Chondrocyte (in vitro differentiated cells): ENCODE measurements around the gene PRR14. TPM values are rescaled to one million over a fixed set of nuclear protein-coding genes. Genes with fewer than 3 reads are reported as not detected.
A peak's percentile ranks its signal among the peaks of the same experiment; 100 is the strongest.
"Not testable (repeated sequence)": the region's sequence is repeated elsewhere in the genome, so short reads cannot be mapped to it uniquely, and the experiment has no call there.

Experiments
- DNase-seq: peaks from one replicate; pipeline ENCODE4 v3.0.0; 2021; ENCODE audit warnings: mixed read lengths, low spot score
- H3K27ac Mint-ChIP-seq: one replicate; pipeline ENCODE4 v1.8.0; 2021; ENCODE audit warnings: mild to moderate bottlenecking, moderate library complexity, mixed read lengths; ENCODE audit not compliant: unreplicated experiment
- H3K27me3 Mint-ChIP-seq: 2 replicates; pipeline ENCODE4 v1.8.0; 2021; ENCODE audit warnings: low read depth, mixed read lengths
- H3K36me3 Mint-ChIP-seq: 2 replicates; pipeline ENCODE4 v1.8.0; 2021; ENCODE audit warnings: low read depth, mixed read lengths
- H3K4me1 Mint-ChIP-seq: 2 replicates; pipeline ENCODE4 v1.8.0; 2021; ENCODE audit warnings: low read depth, mild to moderate bottlenecking, mixed read lengths
- H3K4me3 Mint-ChIP-seq: one replicate; pipeline ENCODE4 v1.8.0; 2021; ENCODE audit warnings: mild to moderate bottlenecking, moderate library complexity, mixed read lengths; ENCODE audit not compliant: unreplicated experiment
- H3K9me3 Mint-ChIP-seq: 2 replicates; pipeline ENCODE4 v1.8.0; 2021; ENCODE audit warnings: low read depth, mixed read lengths
- CTCF ChIP-seq: fragments of 200-600 bp; sonication (generic); IDR thresholded peaks from 2 replicates; pipeline ENCODE4 v1.5.0; 2021; ENCODE audit warnings: antibody characterized with exemption, mild to moderate bottlenecking, moderate library complexity
- total RNA-seq: library from RNA; stranded (reverse); gene quantifications from 3 replicates; pipeline ENCODE4 v1.2.1, GENCODE V29; 2021

PRR14 gene
- total RNA-seq, 1 donor from 2014 or later: 42.0 TPM

- TF ChIP-seq CTCF: no peak
- Mint-ChIP-seq H3K27ac (peak overlapping the region; percentile 61), H3K36me3 (peaks cover 13% of the 10 kb centered on the region), H3K4me3 (peak overlapping the region; percentile 44), H3K27me3 (no peaks in the 10 kb centered on the region), H3K4me1 (peaks cover 23% of the 10 kb centered on the region), H3K9me3 (no peaks in the 10 kb centered on the region)
- no peak for DNase-seq
Measured at GRCh38 chr16:30700491-30700890, 49.7 kb downstream of the PRR14 start.

GRCh38 chr16:30700971-30701370, 50.2 kb downstream of the PRR14 start:
- Mint-ChIP-seq H3K36me3 (peaks cover 16% of the 10 kb centered on the region), H3K27me3 (no peaks in the 10 kb centered on the region), H3K27ac (peak overlapping the region; percentile 61), H3K4me1 (peaks cover 23% of the 10 kb centered on the region), H3K4me3 (peak overlapping the region; percentile 44), H3K9me3 (no peaks in the 10 kb centered on the region)
- no peak for TF ChIP-seq CTCF
- DNase-seq: no peak

- H3K9me3 Mint-ChIP-seq, H3K4me3 Mint-ChIP-seq, H3K27me3 Mint-ChIP-seq, DNase-seq: not testable (repeated sequence)
- Mint-ChIP-seq H3K36me3 (peaks cover 30% of the 10 kb centered on the region), H3K27ac (peak overlapping the region; percentile 49), H3K4me1 (peaks cover 15% of the 10 kb centered on the region)
Measured at GRCh38 chr16:30703071-30703470, 52.3 kb downstream of the PRR14 start.

GRCh38 chr16:30703971-30704370, 53.2 kb downstream of the PRR14 start:
- no peak for DNase-seq
- H3K4me1 Mint-ChIP-seq: peaks cover 15% of the 10 kb centered on the region
- H3K9me3 Mint-ChIP-seq: no peaks in the 10 kb centered on the region
- no peak for TF ChIP-seq CTCF
- no peaks in the 10 kb centered on the region for H3K27me3 Mint-ChIP-seq
- no peak overlapping the region for H3K4me3 Mint-ChIP-seq
- no peak overlapping the region for H3K27ac Mint-ChIP-seq
- H3K36me3 Mint-ChIP-seq: peaks cover 30% of the 10 kb centered on the region

Other genes with a start within 250 kb of the PRR14 start
- gene ZNF771, start 243.4 kb upstream of the PRR14 start, total RNA-seq: 10.2 to 16.3 TPM (median 10.8 TPM) in 3 replicates
- 25.5 to 33.8 TPM (median 26.4 TPM) in 3 replicates for gene DCTPP1, start 220.9 kb upstream of the PRR14 start, total RNA-seq
- gene SEPHS2, start 205.1 kb upstream of the PRR14 start, total RNA-seq: 37.4 to 54.3 TPM (median 53.8 TPM) in 3 replicates
- gene ITGAL, start 178.2 kb upstream of the PRR14 start, total RNA-seq: not detected in 3 replicates
- 27.6 to 30.0 TPM (median 28.6 TPM) in 3 replicates for gene ZNF768, start 124.4 kb upstream of the PRR14 start, total RNA-seq
- 3.5 to 6.7 TPM (median 6.7 TPM) in 3 replicates for gene ZNF747, start 116.1 kb upstream of the PRR14 start, total RNA-seq
- 8.3 to 11.1 TPM (median 8.6 TPM) in 3 replicates for gene ZNF764, start 92.6 kb upstream of the PRR14 start, total RNA-seq
- 11.7 to 15.0 TPM (median 13.7 TPM) in 3 replicates for gene ZNF688, start 79.2 kb upstream of the PRR14 start, total RNA-seq
- gene ZNF785, start 65.3 kb upstream of the PRR14 start, total RNA-seq: 17.0 to 20.2 TPM (median 17.7 TPM) in 3 replicates
- gene ZNF689, start 40.6 kb upstream of the PRR14 start, total RNA-seq: 5.9 to 8.5 TPM (median 7.1 TPM) in 3 replicates
- gene FBRS, start 7.5 kb downstream of the PRR14 start, total RNA-seq: 49.9 to 54.5 TPM (median 52.8 TPM) in 3 replicates
- gene SRCAP, start 48.2 kb downstream of the PRR14 start, total RNA-seq: 49.2 to 63.9 TPM (median 52.5 TPM) in 3 replicates
- gene PHKG2, start 97.5 kb downstream of the PRR14 start, total RNA-seq: 18.8 to 28.1 TPM (median 19.0 TPM) in 3 replicates
- gene CFAP119, start 111.1 kb downstream of the PRR14 start, total RNA-seq: 6.3 to 10.0 TPM (median 7.1 TPM) in 3 replicates
- 71.1 to 104 TPM (median 78.6 TPM) in 3 replicates for gene RNF40, start 111.4 kb downstream of the PRR14 start, total RNA-seq
- gene ZNF629, start 136.2 kb downstream of the PRR14 start, total RNA-seq: 18.8 to 20.2 TPM (median 18.9 TPM) in 3 replicates
- 34.6 to 37.5 TPM (median 37.3 TPM) in 3 replicates for gene BCL7C, start 243.1 kb downstream of the PRR14 start, total RNA-seq
- gene CTF1, start 245.7 kb downstream of the PRR14 start, total RNA-seq: 3.7 to 5.7 TPM (median 4.2 TPM) in 3 replicates